ENCODE data around the gene C10orf90. TPM values are rescaled to one million over a fixed set of nuclear protein-coding genes. Genes with fewer than 3 reads are reported as not detected.

The C10orf90 gene
- total RNA-seq, 1 experiment from 2014 or later: not detected

GRCh38 chr10:126402721-126403695 lies 267.5 kb downstream of the C10orf90 start:
- Histone ChIP-seq H3K79me2 (ENCODE audit: insufficient read depth, low read length) (no peaks in the 10 kb centered on the region), H2AK5ac (ENCODE audit: insufficient read length, low read length) (no peak overlapping the region), H3K27ac (ENCODE audit: insufficient read length, low read depth, low read length) (no peak overlapping the region), H3K14ac (ENCODE audit: insufficient read depth, low read length) (no peak overlapping the region), H4K5ac (ENCODE audit: insufficient read length, low read depth, low read length) (no peak overlapping the region), H3K27me3 (ENCODE audit: insufficient read depth, low read length) (no peaks in the 10 kb centered on the region), H3K9me3 (ENCODE audit: control insufficient read depth, low read depth, low read length) (no peaks in the 10 kb centered on the region), H3K23ac (ENCODE audit: insufficient read length, low read depth, low read length) (no peak overlapping the region), H3K18ac (ENCODE audit: insufficient read length, low read depth, low read length) (no peak overlapping the region), H2BK120ac (ENCODE audit: low read depth, low read length, poor library complexity, severe bottlenecking) (no peak overlapping the region), H4K8ac (replicated peaks; ENCODE audit: insufficient read length, low read depth, low read length) (no peak overlapping the region), H2AFZ (ENCODE audit: low read length) (no peak overlapping the region), H4K91ac (ENCODE audit: insufficient read length, low read depth, low read length) (no peak overlapping the region), H3K79me1 (ENCODE audit: insufficient read depth, low read depth, low read length, poor library complexity, severe bottlenecking) (no peaks in the 10 kb centered on the region), H3K9ac (ENCODE audit: extremely low read depth, insufficient read length, low read length) (no peak overlapping the region), H3K4me2 (ENCODE audit: insufficient read depth, insufficient read length, low read length) (no peak overlapping the region), H2BK20ac (ENCODE audit: low read depth, low read length, poor library complexity, severe bottlenecking) (no peak overlapping the region), H3T11ph (ENCODE audit: low read length) (no peak overlapping the region), H2BK12ac (ENCODE audit: insufficient read length, low read depth, low read length) (no peak overlapping the region), H3K23me2 (ENCODE audit: insufficient read length, low read depth, low read length, poor library complexity, severe bottlenecking) (no peaks in the 10 kb centered on the region), H3K56ac (ENCODE audit: insufficient read length, low read depth, low read length) (no peak overlapping the region), H2BK15ac (ENCODE audit: low read depth, low read length) (no peak overlapping the region), H4K20me1 (ENCODE audit: control insufficient read depth, insufficient read depth, insufficient read length) (no peaks in the 10 kb centered on the region), H2BK5ac (ENCODE audit: insufficient read length, low read length) (no peak overlapping the region), H3K4me1 (ENCODE audit: insufficient read depth, low read length) (peaks cover 3% of the 10 kb centered on the region), H3K4ac (ENCODE audit: low read depth, low read length) (no peak overlapping the region)
- H3K36me3 Mint-ChIP-seq (ENCODE audit: insufficient read depth in 1 of 3, low read depth in 3 of 3): no peaks in the 10 kb centered on the region; a peak in 2 of 7 replicates
- peaks cover 0 to 14% of the 10 kb centered on the region in 2 experiments; a peak in 3 of 4 replicates for H3K4me1 Mint-ChIP-seq
- peak overlapping the region in 1 of 3 experiments; percentile 6; a peak in 1 of 7 replicates for H3K27ac Mint-ChIP-seq
- WGBS (ENCODE audit: extremely low coverage, insufficient read length, low lambda C conversion rate): no CpG with 5 or more reads among the region's 7 CpGs
- no peak for DNase-seq
- no peak overlapping the region for H3K4me3 Mint-ChIP-seq
- TF ChIP-seq CTCF (conservative IDR thresholded peaks at IDR 0.05): no peak
- no peaks in the 10 kb centered on the region for H3K27me3 Mint-ChIP-seq (ENCODE audit: low read depth)
- peaks cover 2 to 4% of the 10 kb centered on the region in 2 experiments; a peak in 2 of 5 replicates for H3K9me3 Mint-ChIP-seq

All from H9 (cell line).